Sigmoid colon (tissue), 4 donors: ENCODE data around the gene LDLRAD3.

Experiments used
- CTCF ChIP-seq, 4 experiments: fragments of 450-650 bp in 3 of 4; fragments of 200-600 bp in 1 of 4; IDR thresholded peaks; one replicate each; pipeline ENCODE4 v1.5.1; 2016 to 2019; ENCODE audit warnings: antibody characterized with exemption in 4 of 4, mild to moderate bottlenecking in 3 of 4, moderate library complexity in 2 of 4
- POLR2A ChIP-seq, 2 donors: fragments of 450-650 bp; IDR thresholded peaks; one replicate each; pipeline ENCODE4 v1.6.1; 2016; ENCODE audit warnings: antibody characterized with exemption in 2 of 2, mild to moderate bottlenecking in 2 of 2, moderate library complexity in 2 of 2
- POLR2AphosphoS5 ChIP-seq, 4 donors: sonication (generic); formaldehyde crosslinking; IDR thresholded peaks; one replicate each; pipeline ENCODE4 v1.6.1; 2017; ENCODE audit warnings: antibody characterized with exemption in 4 of 4

DNA sequence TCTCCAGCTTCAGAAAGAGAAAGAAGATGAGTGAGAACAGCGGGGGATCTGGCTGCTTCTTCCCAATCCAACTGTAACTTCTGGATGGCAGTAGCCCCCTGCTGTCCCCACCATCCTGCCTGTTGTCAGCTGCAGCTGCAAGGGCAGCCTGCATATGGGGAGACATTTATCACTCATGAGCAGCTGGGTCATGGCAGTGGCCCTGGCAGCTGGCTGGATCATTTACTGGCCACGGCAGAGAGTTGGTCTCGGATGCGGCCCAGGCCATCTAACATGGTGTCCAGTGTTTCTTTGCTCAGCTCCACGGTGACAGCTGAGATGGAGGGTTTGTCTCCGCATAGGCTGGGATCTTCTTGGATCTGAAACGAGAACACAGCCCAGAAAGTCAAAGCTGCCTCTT is 330.6 kb downstream of the LDLRAD3 start:
- TF ChIP-seq CTCF (IDR thresholded peaks at IDR 0.05) (no peak), POLR2A (IDR thresholded peaks at IDR 0.05) (no peak), POLR2AphosphoS5 (IDR thresholded peaks at IDR 0.05) (no peak)
